H1 (cell line): ENCODE results near the gene AP3S1.

Source experiments
- CBX8 ChIP-seq: fragments of 300-800, 300-1000 bp; sonication (generic); IDR thresholded peaks from 2 replicates; pipeline ENCODE4 v1.7.1; 2016; ENCODE audit warnings: low read depth, low read length, borderline replicate concordance
- POLR2A ChIP-seq, 2 experiments: IDR thresholded peaks; 1 replicate in 1 of 2; 2 replicates in 1 of 2; pipeline ENCODE4 v1.6.1; 2011; ENCODE audit warnings: low read depth in 2 of 2, low read length in 2 of 2, mild to moderate bottlenecking in 2 of 2; ENCODE audit errors: control extremely low read depth in 1 of 2
- POU5F1 ChIP-seq: IDR thresholded peaks from 2 replicates; pipeline ENCODE4 v1.6.1; 2011; ENCODE audit warnings: low read depth, mild to moderate bottlenecking, low read length, moderate library complexity
- RFX5 ChIP-seq: IDR thresholded peaks from 2 replicates; pipeline ENCODE4 v1.6.1; 2011; ENCODE audit warnings: low read depth, low read length, improper control_type of control experiment, borderline replicate concordance
- TF ChIP-seq, protein P1 (sequence below), 3 experiments: IDR thresholded peaks; 1 replicate in 2 of 3; 2 replicates in 1 of 3; pipeline versions ENCODE4 v1.5.1 to v1.6.1; 2011; ENCODE audit warnings: low read length in 3 of 3, mild to moderate bottlenecking in 3 of 3, inconsistent platforms in 2 of 3, low read depth in 1 of 3, moderate library complexity in 1 of 3; ENCODE audit not compliant: insufficient read depth in 1 of 3; ENCODE audit errors: control extremely low read depth in 1 of 3
- TF ChIP-seq, protein P2 (sequence below): IDR thresholded peaks from 2 replicates; pipeline ENCODE4 v1.6.1; 2011; ENCODE audit warnings: low read depth, mild to moderate bottlenecking, low read length; ENCODE audit not compliant: insufficient read depth

DNA sequence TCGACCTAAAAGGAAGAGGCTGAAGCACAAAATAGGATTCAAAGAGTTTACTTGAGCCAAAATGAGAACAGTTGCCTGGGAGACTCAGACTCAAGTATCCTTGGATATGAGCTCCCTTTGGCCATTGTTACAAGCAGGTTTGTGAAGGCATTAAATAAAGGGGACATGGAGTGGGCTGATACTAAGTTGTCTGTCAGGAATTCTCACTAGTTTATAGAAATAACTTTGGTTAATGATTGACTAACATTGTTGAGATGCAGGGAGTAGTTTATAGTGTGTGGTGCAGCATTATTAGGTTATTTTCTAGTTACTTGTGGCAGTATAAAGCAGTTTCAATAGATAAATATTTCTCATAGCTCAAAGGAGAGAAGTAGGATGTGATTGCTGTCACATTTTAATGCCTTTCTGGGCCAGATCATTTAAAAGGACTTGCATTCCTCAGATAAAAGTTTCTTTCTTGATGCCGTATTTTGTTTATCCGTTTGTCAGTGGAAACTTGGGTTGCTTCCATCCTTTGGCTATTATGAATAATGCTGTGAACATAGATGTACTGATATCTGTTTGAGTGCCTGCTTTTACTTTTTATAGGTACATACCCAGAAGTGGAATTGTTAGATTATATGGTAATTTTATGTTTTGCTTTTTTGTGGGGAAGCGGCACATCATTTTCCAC is 9.1 kb downstream of the AP3S1 start:
- no peak for TF ChIP-seq POLR2A (IDR thresholded peaks at IDR 0.05; ENCODE audit: control extremely low read depth in 1 of 2, low read depth in 2 of 2, low read length in 2 of 2)
- TF ChIP-seq, protein P1, sequence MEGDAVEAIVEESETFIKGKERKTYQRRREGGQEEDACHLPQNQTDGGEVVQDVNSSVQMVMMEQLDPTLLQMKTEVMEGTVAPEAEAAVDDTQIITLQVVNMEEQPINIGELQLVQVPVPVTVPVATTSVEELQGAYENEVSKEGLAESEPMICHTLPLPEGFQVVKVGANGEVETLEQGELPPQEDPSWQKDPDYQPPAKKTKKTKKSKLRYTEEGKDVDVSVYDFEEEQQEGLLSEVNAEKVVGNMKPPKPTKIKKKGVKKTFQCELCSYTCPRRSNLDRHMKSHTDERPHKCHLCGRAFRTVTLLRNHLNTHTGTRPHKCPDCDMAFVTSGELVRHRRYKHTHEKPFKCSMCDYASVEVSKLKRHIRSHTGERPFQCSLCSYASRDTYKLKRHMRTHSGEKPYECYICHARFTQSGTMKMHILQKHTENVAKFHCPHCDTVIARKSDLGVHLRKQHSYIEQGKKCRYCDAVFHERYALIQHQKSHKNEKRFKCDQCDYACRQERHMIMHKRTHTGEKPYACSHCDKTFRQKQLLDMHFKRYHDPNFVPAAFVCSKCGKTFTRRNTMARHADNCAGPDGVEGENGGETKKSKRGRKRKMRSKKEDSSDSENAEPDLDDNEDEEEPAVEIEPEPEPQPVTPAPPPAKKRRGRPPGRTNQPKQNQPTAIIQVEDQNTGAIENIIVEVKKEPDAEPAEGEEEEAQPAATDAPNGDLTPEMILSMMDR (IDR thresholded peaks at IDR 0.05; ENCODE audit: control extremely low read depth in 1 of 3, insufficient read depth in 1 of 3, low read depth in 1 of 3, low read length in 3 of 3) = no peak
- TF ChIP-seq POU5F1 = no peak
- TF ChIP-seq, protein P2, sequence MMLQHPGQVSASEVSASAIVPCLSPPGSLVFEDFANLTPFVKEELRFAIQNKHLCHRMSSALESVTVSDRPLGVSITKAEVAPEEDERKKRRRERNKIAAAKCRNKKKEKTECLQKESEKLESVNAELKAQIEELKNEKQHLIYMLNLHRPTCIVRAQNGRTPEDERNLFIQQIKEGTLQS = no peak
- no peak for TF ChIP-seq CBX8
- no peak for TF ChIP-seq RFX5
